SKM-1 (cell line): ENCODE measurements around the gene HCRTR1.

ENCODE experiments used
- DNase-seq: peaks from one replicate; lab custom pipeline; 2025; ENCODE audit not compliant: unreplicated experiment; lab: John Stamatoyannopoulos, UW

The HCRTR1 gene

DNA sequence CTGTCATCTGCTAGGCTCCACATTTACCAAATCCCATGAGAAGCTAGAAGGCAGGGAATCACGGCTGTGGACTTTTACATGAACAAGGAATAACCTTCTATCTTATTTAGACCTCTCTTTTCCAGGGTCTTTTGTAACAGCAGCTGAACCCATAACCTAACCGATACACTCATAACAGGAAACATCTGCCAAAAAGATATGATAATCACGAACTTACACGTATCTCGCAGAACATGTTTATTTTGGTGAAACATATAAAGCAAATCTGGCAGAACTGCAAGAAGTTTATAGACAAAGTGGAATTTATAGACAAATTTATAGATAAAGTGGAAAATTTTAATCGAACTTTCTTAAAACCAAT, 20.8 kb upstream of the HCRTR1 start:
- no peak for DNase-seq

DNA sequence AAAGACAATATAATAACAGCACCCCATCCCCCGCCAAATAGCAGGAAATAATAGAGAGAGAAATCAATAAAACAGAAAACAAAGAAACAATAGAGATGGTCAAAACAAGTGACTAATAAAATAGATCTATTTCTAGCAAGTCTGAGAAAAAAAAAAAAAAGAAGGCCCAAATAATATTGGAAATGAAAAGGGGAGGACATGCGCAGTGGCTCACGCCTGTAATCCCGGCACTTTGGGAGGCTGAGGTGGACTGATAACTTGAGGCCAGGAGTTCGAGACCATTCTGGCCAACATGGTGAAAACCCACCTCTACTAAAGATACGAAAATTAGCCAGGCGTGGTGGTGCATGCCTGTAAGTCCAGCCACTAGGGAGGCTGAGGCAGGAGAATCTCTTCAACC, 18.5 kb upstream of the HCRTR1 start:
- no peak for DNase-seq

DNA sequence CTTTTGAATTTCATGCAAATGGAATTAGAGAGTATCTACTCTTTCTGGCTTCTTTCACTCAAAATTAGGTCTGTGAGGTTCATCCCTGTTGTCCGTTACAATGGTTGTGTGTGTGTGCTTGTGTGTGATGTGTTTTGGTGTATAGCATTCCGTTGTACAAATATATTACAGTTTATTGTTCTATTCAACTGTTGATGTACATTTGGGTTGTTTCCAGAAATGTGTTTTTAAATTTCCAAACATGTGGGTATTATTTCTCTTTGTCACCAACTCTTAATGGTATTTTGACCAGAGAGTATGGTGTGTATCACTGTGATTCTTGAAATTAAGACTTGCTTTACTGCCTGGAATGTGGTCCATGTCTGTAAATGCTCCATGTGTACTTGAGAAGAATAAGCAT, 16.8 kb upstream of the HCRTR1 start:
- DNase-seq: no peak

DNA sequence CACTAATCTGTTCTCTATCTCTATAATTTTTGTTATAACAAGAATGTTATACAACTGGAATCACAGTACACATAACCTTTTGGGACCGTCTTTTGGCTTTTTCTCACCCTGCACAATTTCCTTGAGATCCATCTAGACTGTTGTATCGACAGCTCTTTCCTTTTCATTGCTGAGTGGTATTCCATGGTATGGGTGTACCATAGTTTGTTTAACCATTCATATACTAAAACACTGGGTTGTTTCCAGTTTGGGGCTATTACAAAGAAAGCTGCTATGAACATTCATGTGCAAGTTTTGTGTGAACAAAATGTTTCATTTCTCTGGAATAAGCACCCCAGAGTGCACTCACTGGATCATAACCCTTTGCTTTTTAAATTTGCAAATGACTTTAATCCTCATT, 15.4 kb upstream of the HCRTR1 start:
- no peak for DNase-seq

DNA sequence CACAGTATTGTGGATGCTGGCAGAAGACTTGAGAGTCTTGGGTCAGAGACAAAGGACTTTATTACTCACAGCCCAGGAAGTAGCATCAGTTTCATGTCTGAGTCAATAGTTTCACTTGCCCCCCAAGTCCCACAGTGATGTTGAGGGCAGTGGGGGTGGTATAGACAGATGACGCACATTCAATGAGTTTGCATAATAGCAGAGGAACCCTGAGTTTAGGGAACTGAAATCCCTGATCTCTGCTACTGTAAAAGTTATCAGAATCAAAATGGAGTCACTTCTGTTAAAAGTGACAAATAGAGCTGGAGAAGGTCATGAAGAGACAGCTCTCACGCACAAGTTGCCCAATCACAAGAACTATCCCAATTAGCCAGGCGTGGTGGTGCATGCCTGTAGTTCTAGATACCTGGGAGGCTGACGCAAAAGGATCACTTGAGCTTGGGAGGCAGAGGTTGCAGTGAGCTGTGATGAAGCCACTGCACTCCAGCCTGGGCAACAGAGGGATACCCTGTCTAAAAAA, 11.5 kb upstream of the HCRTR1 start:
- no peak for DNase-seq

DNA sequence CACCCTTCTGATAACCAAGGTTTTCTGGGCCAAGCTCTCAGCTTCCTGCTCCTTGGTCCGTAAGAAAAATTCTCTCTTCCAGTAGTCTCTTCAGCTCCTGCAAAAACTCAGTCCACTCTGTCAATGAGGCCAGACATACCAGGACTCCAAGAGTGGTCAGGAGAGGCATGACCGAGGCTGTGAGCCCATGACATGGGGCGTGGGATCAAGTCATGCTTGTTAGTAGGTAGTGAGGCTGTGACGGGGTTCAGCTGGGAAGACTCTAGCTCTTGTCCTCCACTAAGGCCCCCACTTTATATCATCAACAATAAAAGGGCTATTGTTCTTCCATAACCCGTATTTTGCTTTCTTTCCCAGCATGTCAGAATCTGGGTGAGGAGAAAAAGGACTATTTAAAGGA, 10.1 kb upstream of the HCRTR1 start:
- DNase-seq: no peak

DNA sequence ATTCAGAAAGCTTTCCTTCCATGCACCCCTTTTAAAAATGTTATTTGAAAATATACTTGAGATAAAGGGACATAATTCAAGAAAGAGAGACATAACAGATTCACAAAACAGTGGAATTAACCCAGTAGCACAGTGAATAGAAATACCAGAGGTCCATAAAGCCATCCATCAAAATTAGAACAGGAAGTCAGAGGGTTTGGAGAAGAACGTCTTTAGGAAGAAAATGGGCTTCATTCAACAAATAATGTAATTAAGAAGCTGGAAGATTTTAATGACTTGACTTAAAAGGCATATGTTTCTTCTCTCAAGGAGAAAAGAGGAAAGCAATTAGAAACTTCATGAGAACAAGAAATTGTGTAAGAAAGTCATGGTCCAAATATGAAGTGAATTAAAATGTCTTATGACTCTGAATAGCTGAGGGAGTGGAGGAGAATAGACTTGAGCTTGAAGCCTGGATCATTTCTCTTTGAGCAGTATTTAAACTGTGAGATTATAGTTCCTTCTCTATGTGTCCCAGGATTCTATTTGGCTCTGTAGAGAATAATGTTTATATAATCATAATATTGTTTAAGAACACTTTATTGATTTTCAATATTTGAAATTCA, 7.9 kb upstream of the HCRTR1 start:
- DNase-seq: no peak

DNA sequence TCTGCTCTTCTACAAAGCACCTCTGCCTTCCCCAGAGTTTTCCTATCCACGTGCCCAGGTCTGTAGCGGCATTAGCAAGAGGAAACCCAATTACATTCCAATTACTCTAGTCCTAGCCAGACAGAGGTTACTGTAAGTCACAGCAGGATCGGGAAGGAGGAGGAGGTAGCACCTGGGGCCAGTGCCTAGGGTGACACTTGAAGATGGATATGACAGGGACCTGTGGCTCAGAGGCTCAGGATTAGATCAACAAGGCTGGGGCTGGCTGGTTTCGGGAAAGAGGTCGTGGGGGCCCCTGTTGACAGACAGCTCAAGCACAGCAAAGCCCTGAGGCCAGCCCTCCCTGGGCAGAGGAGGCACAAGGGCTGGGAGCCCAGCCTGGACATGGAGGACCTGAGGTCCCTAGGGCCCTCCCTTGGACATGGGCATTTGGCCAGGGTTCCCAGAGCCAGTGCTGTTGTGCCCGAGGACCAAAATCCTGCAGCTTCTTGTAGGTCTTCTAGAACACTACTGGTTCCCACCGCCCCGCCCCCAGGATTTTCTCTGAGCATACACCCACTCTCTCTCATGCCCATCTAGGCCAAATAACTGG, 3.0 kb upstream of the HCRTR1 start:
- no peak for DNase-seq

DNA sequence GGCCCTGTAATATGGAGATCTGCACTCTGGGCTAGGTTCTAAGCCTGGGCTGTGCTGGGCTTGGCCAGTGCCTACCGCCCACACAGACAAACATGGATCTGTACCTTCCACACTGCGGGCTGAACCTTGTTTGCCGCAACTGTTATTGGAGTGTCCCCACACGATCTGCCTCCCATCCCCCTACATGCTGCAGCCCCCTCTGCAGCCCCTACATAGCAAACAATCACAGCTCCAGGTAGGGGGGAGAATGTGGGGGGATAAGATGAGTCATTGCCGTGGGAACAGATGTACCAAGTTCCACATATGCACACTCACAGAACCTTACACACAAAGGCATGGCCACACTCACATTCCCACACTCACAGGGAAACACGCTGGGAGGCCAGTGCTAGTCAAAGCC, 2.1 kb upstream of the HCRTR1 start:
- no peak for DNase-seq

DNA sequence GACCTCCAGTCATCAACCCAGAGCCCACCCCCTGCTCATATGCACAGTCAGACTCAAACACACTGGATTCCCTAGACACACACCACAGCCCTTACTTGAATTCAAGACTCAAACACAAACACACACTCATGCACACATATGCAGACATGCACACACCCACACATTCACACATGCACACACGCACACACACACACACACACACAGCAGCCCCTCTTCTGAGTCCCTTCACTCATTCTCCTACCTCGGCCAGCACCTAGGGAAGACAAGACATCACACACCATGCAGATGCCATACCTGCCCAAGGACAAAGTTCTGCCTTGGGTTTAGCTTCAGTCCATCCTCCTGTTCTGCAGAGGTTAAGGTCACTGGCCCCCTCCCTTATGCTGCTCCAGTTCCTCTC, 1.6 kb upstream of the HCRTR1 start:
- no peak for DNase-seq

DNA sequence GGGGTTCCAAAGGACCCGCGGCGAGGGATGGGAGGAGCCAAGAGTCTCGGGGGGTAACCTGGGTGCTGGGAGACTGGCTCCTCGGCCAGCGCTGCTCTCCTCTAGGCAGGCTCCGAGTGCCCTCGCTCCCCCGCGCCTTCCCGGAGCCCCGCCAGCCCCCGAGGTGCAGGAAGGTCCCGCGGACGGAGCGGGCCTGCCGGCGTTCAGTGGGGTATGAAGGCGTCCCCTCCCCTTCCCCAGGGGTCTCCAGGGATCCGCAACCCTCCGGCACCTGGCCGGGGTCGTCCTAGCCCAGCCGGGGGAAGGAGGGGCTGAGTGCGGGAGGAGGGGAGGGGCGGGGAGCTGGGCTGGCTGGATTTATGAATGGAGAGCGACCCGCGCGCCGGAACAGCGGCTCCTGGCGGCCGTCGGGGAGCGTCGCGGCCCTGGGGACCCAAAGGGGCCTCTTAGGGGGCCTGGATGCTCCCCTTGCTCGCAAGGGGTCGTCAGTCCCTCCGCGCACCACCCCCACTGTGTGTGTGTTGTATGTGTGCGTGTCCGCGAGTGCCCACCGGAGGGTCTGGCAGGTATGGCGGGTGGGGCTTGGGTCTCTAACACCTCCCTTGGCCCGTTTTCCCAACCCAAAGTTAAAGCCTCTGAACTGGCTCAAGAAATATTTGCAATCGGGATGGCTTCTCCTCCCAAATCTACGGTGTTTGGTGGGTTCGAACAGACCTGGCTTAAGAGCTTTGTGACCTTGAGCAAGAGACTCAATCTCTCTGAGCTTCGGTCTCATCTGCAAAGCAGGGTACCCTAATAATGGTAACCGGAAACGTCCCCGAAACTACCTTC, 642 bp downstream of the HCRTR1 start:
- no peak for DNase-seq

DNA sequence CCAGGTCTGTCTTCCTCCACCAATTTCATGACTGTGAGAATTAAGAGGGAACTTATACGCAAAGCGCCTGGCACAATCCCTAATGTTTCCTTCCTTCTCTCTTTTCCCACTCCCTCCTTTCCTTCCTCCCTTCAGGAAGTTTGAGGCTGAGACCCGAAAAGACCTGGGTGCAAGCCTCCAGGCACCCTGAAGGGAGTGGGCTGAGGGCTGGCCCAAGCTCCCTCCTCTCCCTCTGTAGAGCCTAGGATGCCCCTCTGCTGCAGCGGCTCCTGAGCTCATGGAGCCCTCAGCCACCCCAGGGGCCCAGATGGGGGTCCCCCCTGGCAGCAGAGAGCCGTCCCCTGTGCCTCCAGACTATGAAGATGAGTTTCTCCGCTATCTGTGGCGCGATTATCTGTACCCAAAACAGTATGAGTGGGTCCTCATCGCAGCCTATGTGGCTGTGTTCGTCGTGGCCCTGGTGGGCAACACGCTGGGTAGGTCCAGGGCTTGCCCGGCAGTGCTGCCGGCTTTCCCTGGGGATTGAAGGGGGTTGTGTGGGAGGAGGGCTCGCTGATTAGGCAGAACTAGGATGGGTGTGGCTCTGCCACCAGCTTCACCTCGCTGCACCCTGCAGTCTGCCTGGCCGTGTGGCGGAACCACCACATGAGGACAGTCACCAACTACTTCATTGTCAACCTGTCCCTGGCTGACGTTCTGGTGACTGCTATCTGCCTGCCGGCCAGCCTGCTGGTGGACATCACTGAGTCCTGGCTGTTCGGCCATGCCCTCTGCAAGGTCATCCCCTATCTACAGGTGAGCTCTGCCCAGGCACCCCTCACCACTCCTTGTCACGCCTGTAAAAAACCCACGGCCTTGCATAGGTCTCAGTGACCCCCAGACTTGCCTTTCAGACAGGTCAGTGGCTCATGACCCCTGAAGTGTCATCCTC, 1.7 kb downstream of the HCRTR1 start:
- no peak for DNase-seq

DNA sequence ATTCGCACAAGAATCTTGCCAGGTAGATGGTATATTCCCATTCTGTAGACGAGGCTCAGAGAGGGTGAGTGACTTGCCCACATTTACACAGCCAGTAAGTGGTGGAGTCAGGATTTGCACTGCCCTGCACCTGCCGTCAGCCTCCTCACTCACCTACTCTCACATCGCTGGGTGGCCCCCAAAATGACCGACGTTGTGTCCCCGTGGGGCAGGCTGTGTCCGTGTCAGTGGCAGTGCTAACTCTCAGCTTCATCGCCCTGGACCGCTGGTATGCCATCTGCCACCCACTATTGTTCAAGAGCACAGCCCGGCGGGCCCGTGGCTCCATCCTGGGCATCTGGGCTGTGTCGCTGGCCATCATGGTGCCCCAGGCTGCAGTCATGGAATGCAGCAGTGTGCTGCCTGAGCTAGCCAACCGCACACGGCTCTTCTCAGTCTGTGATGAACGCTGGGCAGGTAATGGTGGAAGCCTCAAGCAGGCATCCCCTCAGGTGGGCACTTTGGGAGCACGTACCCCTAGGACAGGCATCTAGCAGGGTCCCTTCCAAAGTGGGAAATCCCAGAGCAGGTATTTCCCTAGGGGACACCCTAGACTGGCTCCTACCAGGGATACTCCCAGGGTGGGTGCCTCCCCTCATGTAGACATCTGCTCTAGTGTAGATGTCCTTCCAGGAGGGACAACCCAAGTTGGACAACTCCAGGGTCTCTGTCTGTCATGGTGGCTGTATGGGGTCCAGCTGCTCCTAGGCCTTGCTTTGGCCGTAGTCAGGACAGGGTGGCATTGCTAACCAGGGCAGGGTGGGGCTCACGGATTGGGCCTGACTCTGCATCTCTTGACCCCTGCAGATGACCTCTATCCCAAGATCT, 3.4 kb downstream of the HCRTR1 start:
- no peak for DNase-seq

DNA sequence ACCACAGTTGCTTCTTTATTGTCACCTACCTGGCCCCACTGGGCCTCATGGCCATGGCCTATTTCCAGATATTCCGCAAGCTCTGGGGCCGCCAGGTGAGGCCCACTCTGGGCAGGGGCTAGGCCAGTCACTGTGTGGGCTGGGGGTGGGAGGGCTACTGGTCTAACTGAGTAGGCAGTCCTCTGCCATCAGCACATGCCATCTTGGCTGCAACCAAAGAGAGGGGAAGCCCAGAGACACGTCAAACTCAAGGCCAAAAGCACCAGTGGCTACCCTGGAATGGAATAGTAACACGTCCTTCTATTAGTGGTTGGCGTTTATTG, 4.0 kb downstream of the HCRTR1 start:
- DNase-seq: no peak

DNA sequence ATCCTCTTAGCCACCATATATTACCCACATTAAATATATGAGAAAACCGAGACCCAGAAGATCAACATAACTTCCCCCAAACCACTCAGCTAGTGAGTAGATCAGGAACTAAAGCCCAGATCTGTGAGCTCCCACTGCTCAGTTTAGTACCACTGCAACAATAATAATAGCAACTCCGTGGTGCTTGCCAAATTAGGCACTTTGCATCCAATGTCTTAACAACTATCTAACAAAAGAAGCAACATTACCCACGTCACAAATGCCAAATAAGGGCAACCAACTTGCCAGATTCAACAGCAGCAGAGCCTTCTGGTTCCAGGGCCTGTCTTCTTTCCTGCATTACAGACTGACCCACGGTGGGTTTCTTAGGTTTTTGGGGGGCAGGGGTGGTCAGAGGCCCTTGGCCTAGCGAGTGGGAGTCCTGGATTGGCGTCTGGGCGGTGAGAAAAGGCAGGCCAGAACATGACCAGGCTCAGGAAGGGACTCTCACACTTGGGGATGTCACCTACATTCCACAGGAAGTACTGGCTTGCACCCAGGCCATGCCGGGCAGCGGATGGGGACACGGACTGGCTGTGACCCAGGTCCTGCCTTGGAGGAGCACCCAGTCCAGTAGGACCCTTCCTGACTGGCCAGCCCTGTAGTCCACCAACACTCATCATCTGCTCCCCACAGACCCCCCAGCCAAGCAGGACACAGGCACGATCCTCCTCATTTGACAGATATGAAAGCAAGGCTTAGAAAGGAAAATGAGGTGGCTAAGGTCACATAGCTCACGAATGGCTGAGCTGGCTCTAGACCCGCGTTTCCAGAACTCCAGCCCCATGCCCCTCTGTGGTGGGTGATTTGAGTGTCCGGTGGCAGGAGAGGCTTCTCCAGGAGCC, 4.6 kb downstream of the HCRTR1 start:
- DNase-seq: no peak

DNA sequence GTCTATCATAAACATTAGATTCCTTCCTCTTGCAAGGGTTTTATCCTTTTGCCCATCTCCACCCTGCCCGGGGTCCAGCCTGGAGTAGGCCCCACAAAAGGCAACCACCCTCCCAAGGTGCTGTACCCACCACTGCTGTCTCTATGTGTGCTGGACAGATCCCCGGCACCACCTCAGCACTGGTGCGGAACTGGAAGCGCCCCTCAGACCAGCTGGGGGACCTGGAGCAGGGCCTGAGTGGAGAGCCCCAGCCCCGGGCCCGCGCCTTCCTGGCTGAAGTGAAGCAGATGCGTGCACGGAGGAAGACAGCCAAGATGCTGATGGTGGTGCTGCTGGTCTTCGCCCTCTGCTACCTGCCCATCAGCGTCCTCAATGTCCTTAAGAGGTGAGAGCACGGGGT, 5.9 kb downstream of the HCRTR1 start:
- no peak for DNase-seq

DNA sequence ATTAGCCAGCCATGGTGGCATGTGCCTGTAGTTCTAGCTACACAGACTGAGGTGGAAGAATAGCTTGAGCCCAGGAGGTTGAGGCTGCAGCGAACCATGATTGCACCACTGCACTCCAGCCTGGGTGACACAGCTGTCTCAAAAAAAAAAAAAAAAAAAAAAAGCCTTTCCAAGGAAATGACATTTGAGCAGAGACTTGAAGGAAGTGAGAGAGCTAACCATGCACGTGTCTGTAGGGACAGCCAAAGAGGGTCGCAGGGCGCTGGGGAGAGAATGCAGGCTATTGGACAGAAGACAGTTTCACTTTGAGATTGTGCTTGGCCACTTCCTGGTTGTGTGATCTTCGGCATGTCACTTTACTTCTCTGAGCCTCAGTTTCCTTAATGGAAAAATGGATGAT, 6.8 kb downstream of the HCRTR1 start:
- no peak for DNase-seq

DNA sequence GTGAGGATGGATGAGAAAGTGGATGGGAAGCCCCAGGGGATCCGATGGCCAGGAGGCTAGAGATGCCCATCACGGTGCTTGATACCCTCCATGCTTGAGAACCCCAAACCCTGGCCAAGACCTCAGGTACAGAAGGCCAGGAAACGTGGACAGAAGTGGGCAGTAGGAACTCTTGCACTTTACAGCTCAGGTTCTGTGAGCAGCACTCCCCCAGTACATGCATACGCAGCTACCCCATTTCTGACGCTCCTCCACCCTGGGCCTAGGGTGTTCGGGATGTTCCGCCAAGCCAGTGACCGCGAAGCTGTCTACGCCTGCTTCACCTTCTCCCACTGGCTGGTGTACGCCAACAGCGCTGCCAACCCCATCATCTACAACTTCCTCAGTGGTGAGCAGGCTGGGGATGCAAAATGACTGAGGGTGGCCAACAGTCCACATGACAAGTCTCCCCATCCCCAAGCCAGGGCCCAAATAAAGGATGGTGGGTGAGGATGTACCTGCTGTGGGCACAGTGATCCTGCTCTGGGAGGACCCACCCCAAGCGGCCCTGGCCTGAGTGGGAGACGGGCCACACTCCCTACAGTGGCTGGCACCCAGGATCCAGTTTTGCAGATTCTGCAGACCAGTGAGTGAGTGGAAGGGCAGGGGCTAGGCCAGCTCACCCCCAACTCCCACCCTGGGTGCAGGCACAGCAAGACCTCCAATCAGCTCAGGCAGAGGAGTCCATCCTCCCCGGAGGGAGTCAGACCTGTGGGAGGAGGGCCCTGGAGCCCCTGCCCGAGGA, 7.4 kb downstream of the HCRTR1 start:
- no peak for DNase-seq
